Adrenal gland (tissue), 12 donors: ENCODE measurements around the gene WWOX. TPM values are rescaled to one million over a fixed set of nuclear protein-coding genes. Genes with fewer than 3 reads are reported as not detected.

Experiments
- DNase-seq, 7 donors: peaks; one replicate each; pipeline ENCODE4 v3.0.0-alpha.2; 2019 to 2020
- H3K27ac ChIP-seq, 5 donors: fragments of 200-600 bp; sonication (generic) in 4 of 5; 1 replicate in 3 of 5; 2 replicates in 2 of 5; pipeline versions ENCODE4 v1.5.1 to v1.8.0; 2016 to 2020; ENCODE audit warnings: mild to moderate bottlenecking in 1 of 5
- H3K27me3 ChIP-seq: fragments of 200-600 bp; 2 replicates; pipeline ENCODE4 v1.8.0; 2021
- H3K36me3 ChIP-seq, 2 donors: fragments of 200-600 bp; replicated peaks in 1 of 2; 1 replicate in 1 of 2; 2 replicates in 1 of 2; pipeline versions ENCODE4 v1.5.1 to v1.8.0; 2018 to 2022
- H3K4me1 ChIP-seq, 2 donors: fragments of 200-600 bp; replicated peaks in 1 of 2; 1 replicate in 1 of 2; 2 replicates in 1 of 2; pipeline versions ENCODE4 v1.5.1 to v1.8.0; 2018 to 2021
- H3K4me3 ChIP-seq, 4 donors: fragments of 200-600 bp; sonication (generic) in 3 of 4; one replicate each; pipeline ENCODE4 v1.5.1; 2016 to 2018
- H3K9me3 ChIP-seq, 3 donors: fragments of 200-600 bp; sonication (generic) in 1 of 3; replicated peaks in 1 of 3; 1 replicate in 2 of 3; 2 replicates in 1 of 3; pipeline versions ENCODE4 v1.5.1 to v1.8.0; 2016 to 2021
- CTCF ChIP-seq, 6 experiments: fragments of 450-650 bp in 4 of 6; fragments of 200-600 bp in 2 of 6; sonication (generic) in 1 of 6; IDR thresholded peaks; 1 replicate in 5 of 6; 2 replicates in 1 of 6; pipeline versions ENCODE4 v1.5.1 to v1.8.0; 2016 to 2021; ENCODE audit warnings: antibody characterized with exemption in 6 of 6, mild to moderate bottlenecking in 2 of 6, moderate library complexity in 1 of 6
- POLR2A ChIP-seq, 2 donors: fragments of 450-650 bp; IDR thresholded peaks; one replicate each; pipeline ENCODE4 v1.6.1; 2017; ENCODE audit warnings: antibody characterized with exemption in 2 of 2, mild to moderate bottlenecking in 2 of 2, moderate library complexity in 1 of 2
- WGBS, 4 donors: extraction: QIAGEN DNeasy Blood & Tissue Kit in 2 of 4; methylation state at CpG; one replicate each; pipeline versions ENCODE4 v1.1.5 to v1.1.7; 2013 to 2017; 5-methylcytosine and 5-hydroxymethylcytosine counted together
- intact Hi-C, 2 donors: fragments of 100-400 bp; cut with DNase I; formaldehyde crosslinking; loops; one replicate each; pipeline versions ENCODE4 v1.14.1 to v1.15.0; 2022 to 2023
- polyA plus RNA-seq, 3 donors: library from polyadenylated mRNA; stranded (reverse); fragments of 200-250 nt in 2 of 3; fragments of 350-450 nt in 1 of 3; fragmentation: Illumina TruSeq in 1 of 3; extraction: RNeasy Lipid Tissue Mini Kit (QIAGEN cat#74804) in 1 of 3; gene quantifications; one replicate each; pipeline ENCODE4 v1.2.3, GENCODE V29; 2013 to 2014
- total RNA-seq, 9 donors: library from RNA; depleted of rRNA in 4 of 9; stranded (reverse); fragments of >200 nt in 4 of 9; fragments of 120-200 nt in 1 of 9; fragmentation: NEBNext Ultra II Directional in 1 of 9; extraction: Animal tissue kit (Norgen Biotek cat#: 25700) in 1 of 9; gene quantifications; one replicate each; pipeline versions ENCODE4 v1.1.0 to v1.2.4, GENCODE V29; 2013 to 2023
- donor health status: healthy with polysubstance abuse.
- donor health status: Bipolar disorder and iron deficiency.
- donor health status: DM: yes; HTN: yes; CAD: no.
- donor health status: DM: no; HTN: no; CAD: no.
- donor health status: DM: no; HTN: no; CAD: no.
- donor health status: DM: yes; HTN: yes; CAD: no.

The WWOX gene
- total and polyA plus RNA-seq, 12 donors, result 11.8 to 74.6 (median 20.5) TPM

GRCh38 chr16:78376452-78376851 lies 277.0 kb downstream of the WWOX start:
- Histone ChIP-seq H3K9me3 (no peaks in the 10 kb centered on the region), H3K4me3 (no peak overlapping the region), H3K27me3 (no peaks in the 10 kb centered on the region), H3K4me1 (no peaks in the 10 kb centered on the region), H3K27ac (no peak overlapping the region), H3K36me3 (no peaks in the 10 kb centered on the region)
- TF ChIP-seq POLR2A (IDR thresholded peaks at IDR 0.05) (no peak), CTCF (IDR thresholded peaks at IDR 0.05) (no peak)
- peak in 1 of 7 donors; percentile 5 for DNase-seq
- WGBS, 4 donors, result 64 to 77% (median 71%) methylated on average over 4 of the region's 4 CpGs
- intact Hi-C loops, result no loop called here

- Histone ChIP-seq H3K36me3 (no peaks in the 10 kb centered on the region), H3K4me1 (no peaks in the 10 kb centered on the region), H3K27ac (no peak overlapping the region), H3K4me3 (no peak overlapping the region), H3K27me3 (no peaks in the 10 kb centered on the region), H3K9me3 (no peaks in the 10 kb centered on the region)
- WGBS, 4 donors, result 91 to 95% (median 93%) methylated on average over 4 of the region's 4 CpGs
- DNase-seq, result no peak
- intact Hi-C loops, result no loop called here
- TF ChIP-seq CTCF (IDR thresholded peaks at IDR 0.05) (no peak), POLR2A (IDR thresholded peaks at IDR 0.05) (no peak)
These were observed 277.9 kb downstream of the WWOX start for GRCh38 chr16:78377312-78377711.

- no peak for DNase-seq
- intact Hi-C loops, result no loop called here
- H3K4me1 ChIP-seq, result no peaks in the 10 kb centered on the region
- TF ChIP-seq POLR2A (IDR thresholded peaks at IDR 0.05) (no peak), CTCF (IDR thresholded peaks at IDR 0.05) (no peak)
- no peak overlapping the region for H3K27ac ChIP-seq
- WGBS, 4 donors, result 92 to 97% (median 96%) methylated on average over 1 of the region's 1 CpG
- no peaks in the 10 kb centered on the region for H3K36me3 ChIP-seq
- no peaks in the 10 kb centered on the region for H3K9me3 ChIP-seq
- H3K27me3 ChIP-seq, result no peaks in the 10 kb centered on the region
- no peak overlapping the region for H3K4me3 ChIP-seq
These were observed 281.6 kb downstream of the WWOX start for GRCh38 chr16:78381060-78381459.

- DNase-seq, result no peak
- Histone ChIP-seq H3K27me3 (no peaks in the 10 kb centered on the region), H3K4me3 (no peak overlapping the region), H3K27ac (no peak overlapping the region), H3K9me3 (no peaks in the 10 kb centered on the region), H3K36me3 (no peaks in the 10 kb centered on the region), H3K4me1 (no peaks in the 10 kb centered on the region)
- intact Hi-C loops, result no loop called here
- TF ChIP-seq POLR2A (IDR thresholded peaks at IDR 0.05), result no peak
- no peak for TF ChIP-seq CTCF (IDR thresholded peaks at IDR 0.05)
- 76 to 100% (median 89%) methylated on average over 2 of the region's 2 CpGs for WGBS, 4 donors
These were observed 283.7 kb downstream of the WWOX start for GRCh38 chr16:78383118-78383517.
